ENCODE results near the gene SIK1. TPM values are rescaled to one million over a fixed set of nuclear protein-coding genes. Genes with fewer than 3 reads are reported as not detected.

The SIK1 gene
- total and polyA plus RNA-seq, 2 donors (not counting 1 experiment from before 2014, with no cell fraction given): 0.17 to 0.58 TPM

DNA sequence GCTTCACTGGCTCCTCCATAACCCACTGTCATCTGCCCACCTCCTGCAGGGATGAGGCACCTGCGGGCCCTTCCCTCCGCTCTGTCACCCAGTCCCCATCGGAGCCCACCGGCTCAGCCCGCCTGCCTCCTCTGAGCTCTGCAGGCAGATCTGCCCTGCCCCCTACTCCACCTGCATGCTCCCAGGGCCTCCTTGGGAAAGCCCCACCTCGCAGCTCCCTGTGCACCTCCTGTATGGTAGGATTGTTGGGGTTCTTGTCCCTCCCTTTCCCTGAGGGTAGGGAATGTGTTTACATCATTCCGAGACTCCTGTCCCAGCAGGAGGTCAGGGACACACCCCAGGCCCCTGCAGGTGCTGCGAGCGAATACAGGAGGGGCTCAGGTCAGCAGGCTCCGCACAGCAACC, 50.5 kb downstream of the SIK1 start:
- no peaks in the 10 kb centered on the region for H3K27me3 ChIP-seq (ENCODE audit: control insufficient read depth, insufficient read depth, low read length)
- H3K36me3 ChIP-seq (ENCODE audit: control insufficient read depth, insufficient read depth, low read length): no peaks in the 10 kb centered on the region
- no peak overlapping the region for H2AFZ ChIP-seq (ENCODE audit: low read length)
- no peaks in the 10 kb centered on the region for H4K20me1 ChIP-seq (ENCODE audit: control insufficient read depth, extremely low read depth, insufficient read depth, low read length)
- no peak overlapping the region for H3K27ac ChIP-seq (ENCODE audit: insufficient read depth, low read length)
- DNase-seq (ENCODE audit: low read depth in 2 of 2): no peak
- no peaks in the 10 kb centered on the region for H3K79me2 ChIP-seq (ENCODE audit: control insufficient read depth, insufficient read depth, low read length)
- H3K4me2 ChIP-seq (ENCODE audit: extremely low read depth, insufficient read depth, low read length): no peak overlapping the region
- no peak overlapping the region for H3K4me3 ChIP-seq (replicated peaks in 1 of 4; ENCODE audit: control extremely low read depth in 1 of 4, insufficient read depth in 1 of 4, low read depth in 3 of 4, low read length in 4 of 4)
- H3K9me3 ChIP-seq (ENCODE audit: control insufficient read depth, insufficient read depth, low read depth, low read length): no peaks in the 10 kb centered on the region
- H3K4me1 ChIP-seq (ENCODE audit: control insufficient read depth, extremely low read depth, insufficient read depth, low read length): no peaks in the 10 kb centered on the region
- H3K9ac ChIP-seq (ENCODE audit: insufficient read depth, low read length): no peak overlapping the region
- TF ChIP-seq, protein P1, sequence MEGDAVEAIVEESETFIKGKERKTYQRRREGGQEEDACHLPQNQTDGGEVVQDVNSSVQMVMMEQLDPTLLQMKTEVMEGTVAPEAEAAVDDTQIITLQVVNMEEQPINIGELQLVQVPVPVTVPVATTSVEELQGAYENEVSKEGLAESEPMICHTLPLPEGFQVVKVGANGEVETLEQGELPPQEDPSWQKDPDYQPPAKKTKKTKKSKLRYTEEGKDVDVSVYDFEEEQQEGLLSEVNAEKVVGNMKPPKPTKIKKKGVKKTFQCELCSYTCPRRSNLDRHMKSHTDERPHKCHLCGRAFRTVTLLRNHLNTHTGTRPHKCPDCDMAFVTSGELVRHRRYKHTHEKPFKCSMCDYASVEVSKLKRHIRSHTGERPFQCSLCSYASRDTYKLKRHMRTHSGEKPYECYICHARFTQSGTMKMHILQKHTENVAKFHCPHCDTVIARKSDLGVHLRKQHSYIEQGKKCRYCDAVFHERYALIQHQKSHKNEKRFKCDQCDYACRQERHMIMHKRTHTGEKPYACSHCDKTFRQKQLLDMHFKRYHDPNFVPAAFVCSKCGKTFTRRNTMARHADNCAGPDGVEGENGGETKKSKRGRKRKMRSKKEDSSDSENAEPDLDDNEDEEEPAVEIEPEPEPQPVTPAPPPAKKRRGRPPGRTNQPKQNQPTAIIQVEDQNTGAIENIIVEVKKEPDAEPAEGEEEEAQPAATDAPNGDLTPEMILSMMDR (conservative IDR thresholded peaks at IDR 0.05 in 1 of 2, IDR thresholded peaks at IDR 0.05 in 1 of 2; ENCODE audit: low read depth in 1 of 2, low read length in 2 of 2): no peak
- no peak for TF ChIP-seq EZH2 (IDR thresholded peaks at IDR 0.05; ENCODE audit: low read length, missing control alignments)

- no peak overlapping the region for H3K4me3 ChIP-seq (replicated peaks in 1 of 4; ENCODE audit: control extremely low read depth in 1 of 4, insufficient read depth in 1 of 4, low read depth in 3 of 4, low read length in 4 of 4)
Measured at GRCh38 chr21:43375837-43376477, 51.0 kb downstream of the SIK1 start.

GRCh38 chr21:43375006-43375836, 51.7 kb downstream of the SIK1 start:
- no peaks in the 10 kb centered on the region for H3K36me3 ChIP-seq (ENCODE audit: control insufficient read depth, insufficient read depth, low read length)
- H3K79me2 ChIP-seq (ENCODE audit: control insufficient read depth, insufficient read depth, low read length): no peaks in the 10 kb centered on the region
- H3K4me2 ChIP-seq (ENCODE audit: extremely low read depth, insufficient read depth, low read length): no peak overlapping the region
- H2AFZ ChIP-seq (ENCODE audit: low read length): no peak overlapping the region
- no peaks in the 10 kb centered on the region for H3K27me3 ChIP-seq (ENCODE audit: control insufficient read depth, insufficient read depth, low read length)
- DNase-seq (ENCODE audit: low read depth in 2 of 2): no peak
- TF ChIP-seq, protein P1 (conservative IDR thresholded peaks at IDR 0.05 in 1 of 2, IDR thresholded peaks at IDR 0.05 in 1 of 2; ENCODE audit: low read depth in 1 of 2, low read length in 2 of 2): no peak
- TF ChIP-seq EZH2 (IDR thresholded peaks at IDR 0.05; ENCODE audit: low read length, missing control alignments): no peak
- no peak overlapping the region for H3K27ac ChIP-seq (ENCODE audit: insufficient read depth, low read length)
- no peaks in the 10 kb centered on the region for H3K9me3 ChIP-seq (ENCODE audit: control insufficient read depth, insufficient read depth, low read depth, low read length)
- H3K4me3 ChIP-seq (replicated peaks in 1 of 4; ENCODE audit: control extremely low read depth in 1 of 4, insufficient read depth in 1 of 4, low read depth in 3 of 4, low read length in 4 of 4): no peak overlapping the region
- no peak overlapping the region for H3K9ac ChIP-seq (ENCODE audit: insufficient read depth, low read length)
- H3K4me1 ChIP-seq (ENCODE audit: control insufficient read depth, extremely low read depth, insufficient read depth, low read length): no peaks in the 10 kb centered on the region
- H4K20me1 ChIP-seq (ENCODE audit: control insufficient read depth, extremely low read depth, insufficient read depth, low read length): no peaks in the 10 kb centered on the region

More at GRCh38 chr21:43375837-43376477, 51.0 kb downstream of the SIK1 start:
- Histone ChIP-seq H3K27me3 (ENCODE audit: control insufficient read depth, insufficient read depth, low read length) (no peaks in the 10 kb centered on the region), H3K4me1 (ENCODE audit: control insufficient read depth, extremely low read depth, insufficient read depth, low read length) (no peaks in the 10 kb centered on the region), H2AFZ (ENCODE audit: low read length) (no peak overlapping the region), H3K27ac (ENCODE audit: insufficient read depth, low read length) (no peak overlapping the region), H3K9ac (ENCODE audit: insufficient read depth, low read length) (no peak overlapping the region), H3K9me3 (ENCODE audit: control insufficient read depth, insufficient read depth, low read depth, low read length) (no peaks in the 10 kb centered on the region), H3K4me2 (ENCODE audit: extremely low read depth, insufficient read depth, low read length) (no peak overlapping the region), H3K79me2 (ENCODE audit: control insufficient read depth, insufficient read depth, low read length) (no peaks in the 10 kb centered on the region), H4K20me1 (ENCODE audit: control insufficient read depth, extremely low read depth, insufficient read depth, low read length) (no peaks in the 10 kb centered on the region), H3K36me3 (ENCODE audit: control insufficient read depth, insufficient read depth, low read length) (no peaks in the 10 kb centered on the region)
- no peak for DNase-seq (ENCODE audit: low read depth in 2 of 2)
- TF ChIP-seq, protein P1 (conservative IDR thresholded peaks at IDR 0.05 in 1 of 2, IDR thresholded peaks at IDR 0.05 in 1 of 2; ENCODE audit: low read depth in 1 of 2, low read length in 2 of 2): no peak
- no peak for TF ChIP-seq EZH2 (IDR thresholded peaks at IDR 0.05; ENCODE audit: low read length, missing control alignments)

Measured in fibroblast of lung (primary cell).